Head of caudate nucleus (tissue), 42 donors: ENCODE results near the gene GNB1L.

Experiments used
- DNase-seq, 42 donors: peaks; one replicate each; pipeline versions ENCODE4 v3.0.0 to v3.0.0-alpha.2; 2020 to 2021; ENCODE audit warnings: mixed read lengths in 7 of 42
- intact Hi-C: fragments of 100-400 bp; cut with DNase I; formaldehyde crosslinking; loops from one replicate; pipeline ENCODE4 v1.15.0; 2022

Gene GNB1L

DNA sequence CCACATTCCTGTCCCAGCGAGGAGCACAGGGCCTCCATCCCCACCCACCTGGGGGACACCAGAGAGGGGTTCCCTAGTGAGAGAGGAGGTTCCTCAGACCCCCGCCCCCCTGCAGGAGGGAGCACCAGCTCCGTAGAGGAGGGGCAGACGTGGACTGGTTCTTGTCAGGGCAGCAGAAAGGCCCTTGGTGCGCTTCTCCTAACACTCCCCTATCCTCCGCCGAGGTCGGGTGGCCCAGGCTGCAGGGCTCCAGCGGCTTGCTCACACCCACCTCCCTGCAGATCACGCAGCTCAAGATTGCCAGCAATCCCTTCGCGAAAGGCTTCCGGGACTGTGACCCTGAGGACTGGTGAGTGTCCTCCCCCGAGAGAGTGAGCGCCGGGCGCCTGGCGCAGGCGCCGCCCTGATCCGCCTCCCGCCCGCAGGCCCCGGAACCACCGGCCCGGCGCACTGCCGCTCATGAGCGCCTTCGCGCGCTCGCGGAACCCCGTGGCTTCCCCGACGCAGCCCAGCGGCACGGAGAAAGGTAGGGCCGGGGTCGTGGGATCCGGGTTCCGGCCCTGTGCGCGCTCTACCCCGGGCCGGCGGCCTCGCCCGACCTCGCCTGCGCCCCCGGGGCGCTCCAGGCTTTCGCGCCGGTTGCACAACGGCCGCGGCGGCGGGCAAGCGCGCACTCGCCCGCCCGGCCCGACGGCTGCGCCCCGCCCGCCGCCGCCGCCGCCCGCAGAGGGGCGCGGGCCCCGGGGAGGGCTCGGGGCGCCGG is 89.0 kb downstream of the GNB1L start:
- intact Hi-C loops: no loop called here
- DNase-seq: no peak

DNA sequence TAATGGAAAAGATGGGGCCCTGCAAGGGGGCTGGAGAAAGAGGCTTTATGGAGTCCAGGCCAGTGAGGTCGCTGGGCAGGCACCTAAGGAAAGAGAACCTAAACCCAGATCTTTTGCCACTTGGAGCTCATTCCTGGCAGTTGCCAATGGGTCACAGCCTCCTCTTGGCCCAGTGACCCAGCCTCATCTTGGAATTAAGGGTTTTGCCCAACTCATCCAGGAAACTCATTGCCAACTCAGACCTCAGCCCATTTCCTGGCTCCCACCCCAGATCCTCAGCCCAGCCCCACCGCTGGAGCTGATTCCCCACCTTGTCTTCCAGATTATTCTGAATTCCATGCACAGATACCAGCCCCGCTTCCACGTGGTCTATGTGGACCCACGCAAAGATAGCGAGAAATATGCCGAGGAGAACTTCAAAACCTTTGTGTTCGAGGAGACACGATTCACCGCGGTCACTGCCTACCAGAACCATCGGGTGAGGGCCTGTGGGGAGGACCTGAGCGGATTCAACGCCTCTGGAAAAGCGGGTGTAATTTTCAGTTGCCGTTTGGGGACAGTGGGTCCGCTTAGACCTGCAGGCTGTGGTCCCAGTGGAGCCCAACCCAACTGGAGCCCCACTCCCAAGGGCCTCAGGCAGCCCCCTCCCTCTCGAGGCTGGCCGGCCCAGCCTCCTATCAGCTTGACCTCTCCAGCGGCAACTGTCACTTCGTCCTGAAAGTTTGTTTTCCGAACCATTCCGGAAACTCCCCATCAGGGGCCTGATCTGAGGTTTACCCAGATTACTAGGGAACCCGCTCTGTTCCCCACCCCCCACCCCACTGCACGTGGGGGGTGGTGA is 89.8 kb downstream of the GNB1L start:
- no peak for DNase-seq

DNA sequence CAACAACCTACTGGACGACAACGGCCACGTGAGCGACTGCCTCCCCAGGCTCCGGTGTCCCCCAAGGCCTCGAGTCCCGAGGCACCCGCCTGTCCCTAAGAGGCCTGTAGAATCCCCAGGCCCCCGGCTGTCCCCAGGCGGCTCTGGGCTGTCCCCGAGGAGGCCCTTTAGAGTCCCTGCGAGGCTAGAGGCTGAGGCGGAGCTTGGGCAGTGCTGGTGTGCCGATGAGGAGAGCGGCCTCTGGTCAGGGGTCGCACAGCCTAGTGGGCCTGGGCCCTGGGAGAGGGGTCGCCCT is 90.4 kb downstream of the GNB1L start:
- intact Hi-C loops: no loop called here
- no peak for DNase-seq

More for the DNA sequence above, 89.8 kb downstream of the GNB1L start:
- intact Hi-C loops: no loop called here

DNA sequence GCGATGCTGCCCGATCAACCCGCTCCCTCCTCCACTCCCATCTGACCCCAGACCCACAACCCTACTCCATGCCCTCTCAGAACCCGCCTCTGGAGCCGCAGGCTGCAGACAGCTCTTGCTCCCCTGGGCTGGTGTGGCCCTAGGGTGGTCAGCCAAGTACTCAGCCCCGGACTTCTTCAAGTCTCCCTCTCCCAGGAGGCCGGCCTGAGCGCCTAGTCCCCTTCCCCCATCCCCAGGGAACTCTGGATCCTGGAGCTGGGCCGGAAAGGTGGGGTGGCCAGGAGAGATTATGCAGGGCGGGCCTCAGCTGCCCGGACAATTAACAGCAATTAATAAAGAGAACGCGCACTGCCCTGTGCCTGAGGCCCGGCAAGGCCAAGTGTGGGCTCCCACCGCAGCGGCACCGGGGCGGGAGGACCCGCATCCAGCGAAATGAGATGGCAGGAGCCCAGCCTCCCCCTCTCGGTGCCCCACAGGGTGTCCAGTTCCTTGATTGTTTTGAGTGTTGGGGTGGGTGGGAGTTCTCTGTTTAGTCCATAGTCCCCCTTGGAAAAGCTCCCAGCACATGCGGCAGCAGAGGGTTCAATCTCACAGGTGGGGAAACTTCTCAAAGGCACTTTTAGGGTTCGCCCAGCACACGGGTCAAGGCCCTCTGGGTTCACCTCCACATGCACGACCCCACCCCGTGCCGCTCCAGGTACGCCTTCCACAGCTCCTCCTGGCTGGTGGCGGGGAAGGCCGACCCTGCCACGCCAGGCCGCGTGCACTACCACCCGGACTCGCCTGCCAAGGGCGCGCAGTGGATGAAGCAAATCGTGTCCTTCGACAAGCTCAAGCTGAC is 91.0 kb downstream of the GNB1L start:
- DNase-seq: no peak
- intact Hi-C loops: no loop called here

DNA sequence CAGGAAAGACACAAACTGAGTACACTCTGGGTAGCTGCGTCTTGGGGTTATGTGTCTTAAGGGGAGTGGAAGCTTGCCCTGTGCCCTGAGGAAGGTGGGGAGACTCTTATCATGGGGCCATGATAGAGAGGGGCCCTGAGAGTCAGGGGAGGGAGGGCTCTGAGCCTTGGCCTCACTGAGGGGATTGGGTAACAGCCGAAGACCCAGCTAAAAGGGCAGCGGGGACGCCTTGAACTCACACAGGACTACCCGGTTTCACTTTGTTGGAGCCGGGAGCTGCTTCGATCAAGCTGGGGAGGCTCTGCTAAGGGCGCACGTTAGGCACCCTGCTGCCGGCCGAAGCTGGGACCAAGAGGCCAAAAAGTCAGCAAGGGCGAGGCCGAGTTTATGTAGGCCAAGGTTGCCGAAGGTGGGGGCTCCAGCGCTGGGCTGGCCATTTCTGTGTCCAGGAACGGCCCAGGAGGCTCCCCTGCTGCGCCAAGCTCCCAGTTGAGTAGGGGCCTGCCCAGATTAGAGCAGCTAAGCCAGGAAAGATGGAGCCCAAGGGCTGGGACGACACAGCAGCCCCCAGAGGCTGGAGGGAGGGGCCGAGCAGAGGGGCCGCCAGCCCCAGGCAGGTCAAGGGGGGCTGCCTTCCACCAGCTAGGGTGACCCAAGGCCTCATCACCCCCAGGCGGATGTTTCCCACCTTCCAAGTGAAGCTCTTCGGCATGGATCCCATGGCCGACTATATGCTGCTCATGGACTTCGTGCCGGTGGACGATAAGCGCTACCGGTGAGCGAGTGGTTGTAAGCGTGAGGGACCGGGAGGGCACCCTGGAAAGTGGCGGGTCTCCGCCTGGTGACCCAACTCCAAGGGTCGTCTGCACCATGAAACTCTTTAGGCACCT is 91.9 kb downstream of the GNB1L start:
- intact Hi-C loops: no loop called here
- DNase-seq: no peak

DNA sequence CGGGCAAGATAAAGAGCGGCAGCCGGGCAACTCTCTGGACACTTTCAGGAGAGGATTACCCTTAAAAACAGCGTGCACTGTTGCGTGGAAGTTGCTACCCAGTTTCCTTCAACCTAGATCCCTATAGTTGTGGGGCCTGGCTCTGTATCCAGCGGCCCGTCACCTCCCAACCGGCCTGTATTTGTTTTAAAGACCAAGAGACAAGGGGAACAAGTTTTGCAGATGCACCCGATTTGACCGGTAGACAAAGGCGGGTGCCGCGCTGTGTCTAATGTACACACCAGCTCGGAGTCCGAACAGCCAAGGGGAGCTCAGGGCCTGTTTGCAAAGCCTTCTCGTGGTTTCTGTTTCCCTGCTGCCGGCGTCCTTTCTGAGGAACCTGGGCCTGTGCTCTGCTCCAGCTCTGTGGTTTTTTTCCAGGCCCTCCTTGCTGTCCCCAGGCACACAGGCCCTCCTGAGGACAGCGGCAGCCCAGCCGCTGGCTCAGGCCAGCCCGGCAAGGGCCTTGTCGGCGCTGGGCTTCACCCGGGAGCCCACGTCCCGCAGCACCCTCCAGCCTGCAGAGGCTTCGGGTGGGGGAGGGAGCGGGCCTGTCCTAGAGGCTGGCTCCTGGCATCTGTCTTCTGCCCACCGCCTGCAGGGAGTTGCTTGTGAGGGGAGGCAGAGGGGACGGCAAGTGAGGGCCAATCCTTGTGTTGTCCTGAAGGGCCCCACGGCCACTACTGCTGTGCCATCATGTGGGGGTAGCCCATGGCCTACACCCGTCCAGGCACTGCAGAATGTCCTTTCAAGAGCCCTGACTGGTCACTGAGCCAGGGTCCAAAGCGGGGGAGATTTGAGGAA is 92.7 kb downstream of the GNB1L start:
- DNase-seq: no peak
- intact Hi-C loops: no loop called here

DNA sequence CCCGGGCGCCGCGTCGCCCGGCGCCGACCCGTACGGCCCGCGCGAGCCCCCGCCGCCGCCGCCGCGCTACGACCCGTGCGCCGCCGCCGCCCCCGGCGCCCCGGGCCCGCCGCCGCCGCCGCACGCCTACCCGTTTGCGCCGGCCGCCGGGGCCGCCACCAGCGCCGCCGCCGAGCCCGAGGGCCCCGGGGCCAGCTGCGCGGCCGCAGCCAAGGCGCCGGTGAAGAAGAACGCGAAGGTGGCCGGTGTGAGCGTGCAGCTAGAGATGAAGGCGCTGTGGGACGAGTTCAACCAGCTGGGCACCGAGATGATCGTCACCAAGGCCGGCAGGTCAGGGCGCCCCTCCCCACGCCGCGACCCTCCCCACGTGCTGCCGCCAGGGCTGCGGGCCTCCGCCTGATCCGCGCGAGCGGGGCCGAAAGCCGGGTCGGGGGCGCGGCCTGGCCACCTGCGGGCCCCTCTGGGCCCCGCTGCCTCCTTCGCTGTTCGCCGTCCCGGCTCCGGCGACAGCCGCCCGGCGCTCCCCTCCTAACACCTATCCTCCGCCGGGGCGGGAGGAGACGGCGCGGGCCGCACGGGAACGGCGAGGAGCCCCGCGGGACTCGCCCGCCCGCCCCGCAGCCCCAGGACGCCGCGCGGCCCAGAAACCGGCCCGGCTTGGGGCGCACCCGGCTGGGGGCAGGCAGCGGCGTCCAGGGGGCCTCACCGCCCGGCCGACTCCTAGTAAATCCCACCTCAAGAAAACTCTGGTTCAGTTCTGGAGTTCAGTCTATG is 93.5 kb downstream of the GNB1L start:
- intact Hi-C loops: no loop called here
- DNase-seq: no peak

DNA sequence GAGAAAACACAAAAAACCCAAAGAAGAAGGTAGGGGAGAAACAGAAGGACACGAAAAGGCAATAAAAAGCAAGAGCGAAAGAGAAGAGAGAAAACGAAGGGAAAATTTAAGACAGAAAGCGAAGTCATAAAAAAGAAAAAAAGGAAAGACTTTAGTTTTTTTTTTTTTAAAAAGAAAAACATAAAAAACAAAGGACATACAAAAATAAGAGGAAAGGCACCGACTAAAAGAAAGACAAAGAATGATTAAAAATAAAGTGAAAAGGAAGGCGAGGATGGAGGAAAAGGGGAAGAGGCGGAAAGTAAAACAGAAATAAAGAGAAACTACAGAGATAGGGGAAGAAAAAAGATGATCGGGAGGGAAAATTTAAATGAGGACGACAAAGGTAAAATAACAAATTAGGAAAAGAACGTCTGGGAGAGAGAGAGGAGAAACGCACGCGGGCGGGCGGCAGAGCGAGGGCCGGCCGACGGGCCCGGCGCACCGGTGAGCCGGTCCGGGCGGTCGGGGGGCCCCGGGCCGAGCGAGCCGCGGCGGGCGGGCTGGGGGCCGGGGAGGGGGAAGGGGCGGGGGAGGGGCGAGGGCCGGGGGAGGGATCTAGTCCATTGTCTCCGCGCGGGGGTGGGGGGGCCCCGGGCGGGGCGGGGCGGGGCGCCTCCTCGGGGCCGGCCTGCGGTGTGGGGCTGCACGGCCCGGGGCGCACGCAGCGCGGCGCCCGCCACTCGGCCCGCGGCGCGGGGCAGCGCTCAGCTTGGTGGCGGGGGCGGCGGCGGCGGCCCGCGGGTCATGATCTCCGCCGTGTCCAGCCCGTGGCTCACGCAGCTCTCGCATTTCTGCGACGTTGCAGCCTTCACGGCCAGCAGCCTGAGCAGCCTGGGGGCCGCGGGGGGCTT is 94.4 kb downstream of the GNB1L start, which contains the start of gene TBX1:
Gene TBX1 (plus strand): TSS at position 721 of the 893 bp plus-strand sequence. CDS start 66 bp downstream, at position 787.
- DNase-seq: no peak
- intact Hi-C loops: no loop called here

DNA sequence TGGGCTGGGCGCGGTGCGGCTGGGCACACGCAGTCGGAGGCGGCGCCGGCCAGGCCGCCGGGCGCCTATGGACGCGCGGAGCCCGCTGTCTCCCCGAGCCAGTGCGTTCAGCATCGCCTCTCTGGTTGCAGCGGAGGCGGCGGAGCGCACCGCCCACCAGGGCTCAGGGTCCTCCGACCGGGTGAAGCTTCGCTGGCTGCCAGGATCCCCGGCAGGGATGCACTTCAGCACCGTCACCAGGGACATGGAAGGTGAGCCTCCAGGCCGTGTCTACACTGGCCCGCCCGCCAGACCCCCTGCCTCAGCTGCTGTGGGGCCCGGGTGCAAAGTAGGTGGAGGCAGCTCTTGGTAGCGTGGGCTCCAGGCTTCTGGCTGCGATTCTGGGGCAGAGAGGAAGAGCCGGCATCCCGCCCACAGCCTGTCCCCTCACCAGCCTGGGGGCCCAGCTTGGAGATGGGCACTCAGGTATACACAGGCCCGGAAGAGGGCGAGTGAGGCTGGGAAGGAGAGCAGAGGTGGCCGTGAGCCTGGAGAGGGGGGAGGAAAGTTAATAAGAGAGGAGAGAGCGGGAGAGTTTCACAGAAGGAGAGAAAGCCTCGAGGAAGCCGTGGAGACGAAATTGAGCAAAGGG is 95.1 kb downstream of the GNB1L start:
- DNase-seq: no peak
- intact Hi-C loops: no loop called here

DNA sequence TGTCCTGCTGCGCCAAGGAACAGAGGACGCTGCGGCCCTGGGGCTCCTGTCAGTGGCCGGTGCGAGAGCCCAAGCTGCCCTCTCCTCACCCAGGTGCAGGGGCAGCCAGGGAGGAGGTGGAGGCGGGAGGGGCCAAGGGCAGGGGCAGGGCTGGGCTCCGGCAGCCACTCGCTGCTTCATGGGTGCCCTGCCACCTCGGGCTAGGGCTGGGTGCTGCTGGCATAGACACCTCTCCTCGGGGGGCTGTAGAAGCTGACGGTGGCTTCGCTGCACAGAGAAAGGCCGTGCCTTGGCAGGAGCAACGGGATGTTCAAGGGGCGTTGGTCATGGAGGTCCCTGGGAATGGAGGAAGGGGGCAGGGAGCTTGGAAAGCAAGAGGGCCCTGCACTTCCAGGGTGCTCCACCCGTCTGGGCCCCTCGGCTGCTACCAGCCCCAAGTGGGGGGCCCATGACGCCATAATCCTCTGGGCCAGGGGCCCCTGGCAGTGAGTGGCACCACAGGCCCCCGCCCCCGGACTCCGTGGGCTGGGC is 95.7 kb downstream of the GNB1L start:
- no peak for DNase-seq
- intact Hi-C loops: no loop called here

DNA sequence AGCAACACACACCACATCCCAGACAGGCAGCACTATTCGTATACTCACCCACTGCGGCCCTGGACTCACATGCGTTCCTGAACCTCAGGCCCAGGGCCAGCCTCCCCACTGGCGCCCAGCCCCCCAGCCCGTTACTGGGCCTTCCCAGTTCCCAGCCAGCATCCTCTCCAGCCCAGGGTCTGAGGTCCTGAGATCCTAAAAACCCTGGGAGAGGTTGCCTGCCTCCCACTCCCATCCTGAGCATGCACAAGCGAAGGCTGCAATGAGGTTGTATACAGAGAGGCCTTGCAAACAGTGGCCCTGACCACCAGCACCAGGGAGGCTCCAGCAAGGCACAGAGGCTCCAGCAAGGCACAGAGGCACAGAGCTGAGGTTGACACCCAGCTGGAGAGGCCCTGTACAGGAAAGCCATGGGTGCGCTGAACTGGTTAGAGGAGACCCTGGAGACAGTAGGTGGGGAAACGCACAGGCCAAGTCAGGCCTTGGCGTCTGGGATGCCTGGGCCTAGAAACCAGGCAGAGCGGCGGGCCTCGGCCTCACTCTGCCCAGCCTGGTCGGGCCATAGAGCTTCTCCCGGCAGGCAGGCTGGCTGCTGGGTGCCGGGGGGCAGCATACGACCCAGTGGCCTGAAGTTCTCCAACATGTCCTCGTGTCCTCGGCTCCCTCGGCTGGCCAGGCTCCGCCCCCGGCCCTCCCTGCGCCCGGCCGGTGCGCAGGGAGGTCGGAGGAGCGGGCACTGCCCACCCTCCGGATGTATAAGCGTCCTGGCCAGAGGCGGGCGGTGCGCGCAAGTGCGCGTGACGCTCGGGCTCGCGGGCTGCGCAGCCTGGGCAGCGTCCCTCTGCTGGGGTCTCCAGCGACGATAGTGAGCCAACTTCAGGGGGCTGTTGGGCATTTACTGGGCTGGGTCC is 96.4 kb downstream of the GNB1L start:
- no peak for DNase-seq
- intact Hi-C loops: no loop called here

DNA sequence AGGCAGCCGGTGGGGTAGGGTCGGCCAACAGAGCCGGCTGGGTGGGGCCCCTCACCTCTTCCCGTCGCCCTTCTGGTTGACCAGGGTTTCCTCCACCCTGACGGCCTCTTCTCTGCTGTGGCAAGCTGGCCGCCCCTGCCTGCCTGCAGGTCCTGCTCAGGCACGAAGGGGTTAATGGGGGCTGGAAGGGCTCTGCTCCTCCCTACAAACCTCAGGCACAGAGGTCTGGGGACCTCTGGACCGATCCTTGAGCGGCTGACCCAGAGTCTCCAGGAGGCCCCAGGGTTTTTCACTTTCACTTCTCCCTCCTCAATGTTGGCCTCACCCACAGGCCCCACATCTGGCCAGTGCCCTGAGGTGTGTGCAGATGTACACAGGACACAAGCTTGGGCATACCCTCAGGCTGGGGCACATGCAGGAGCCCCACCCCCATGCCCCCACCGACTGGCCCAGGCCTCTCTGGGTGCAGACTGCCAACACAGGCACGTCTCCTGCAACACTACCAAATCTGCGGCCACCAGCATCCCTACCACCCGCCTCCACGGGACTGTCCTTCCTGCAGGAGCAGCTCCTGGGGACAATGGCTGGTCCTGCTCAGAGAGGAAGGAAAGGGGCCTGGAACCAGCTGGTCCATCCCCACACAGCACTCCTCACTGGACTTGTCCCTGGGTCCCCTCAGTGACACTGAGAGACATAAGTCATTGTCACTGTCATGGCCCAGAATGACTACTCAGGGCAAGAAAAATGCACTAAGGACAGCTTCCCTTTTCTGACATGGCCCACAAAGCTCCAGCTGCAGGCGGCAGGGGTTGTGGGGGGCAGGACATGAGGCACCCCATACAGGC is 97.3 kb downstream of the GNB1L start:
- intact Hi-C loops: no loop called here
- DNase-seq: no peak
